Measurements from ENCODE around the gene MTA1. TPM values are rescaled to one million over a fixed set of nuclear protein-coding genes. Genes with fewer than 3 reads are reported as not detected.
A peak's percentile ranks its signal among the peaks of the same experiment; 100 is the strongest.

The MTA1 gene
- total and polyA plus RNA-seq, 9 donors: 41.8 to 112 (median 83.1) TPM

DNA sequence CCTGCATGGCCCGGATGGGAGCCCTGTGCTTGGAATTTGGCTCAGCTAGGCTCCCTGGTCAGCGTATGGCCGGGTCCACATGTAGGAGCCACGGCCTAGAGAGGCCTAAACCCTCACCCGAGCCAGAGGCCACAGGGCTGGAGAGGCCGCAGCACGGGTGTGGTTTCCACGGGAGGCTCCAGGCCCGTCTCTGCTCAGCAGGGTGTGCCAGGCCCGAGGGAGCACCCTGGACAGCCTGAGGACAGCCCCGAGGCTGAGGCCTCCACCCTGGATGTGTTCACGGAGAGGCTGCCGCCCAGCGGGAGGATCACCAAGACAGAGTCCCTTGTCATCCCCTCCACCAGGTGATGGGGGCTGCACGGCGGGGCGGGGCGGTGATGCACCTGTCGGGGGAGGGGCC, 38.9 kb upstream of the MTA1 start:
- WGBS (ENCODE audit: insufficient coverage): 82% methylated on average over 17 of the region's 19 CpGs

DNA sequence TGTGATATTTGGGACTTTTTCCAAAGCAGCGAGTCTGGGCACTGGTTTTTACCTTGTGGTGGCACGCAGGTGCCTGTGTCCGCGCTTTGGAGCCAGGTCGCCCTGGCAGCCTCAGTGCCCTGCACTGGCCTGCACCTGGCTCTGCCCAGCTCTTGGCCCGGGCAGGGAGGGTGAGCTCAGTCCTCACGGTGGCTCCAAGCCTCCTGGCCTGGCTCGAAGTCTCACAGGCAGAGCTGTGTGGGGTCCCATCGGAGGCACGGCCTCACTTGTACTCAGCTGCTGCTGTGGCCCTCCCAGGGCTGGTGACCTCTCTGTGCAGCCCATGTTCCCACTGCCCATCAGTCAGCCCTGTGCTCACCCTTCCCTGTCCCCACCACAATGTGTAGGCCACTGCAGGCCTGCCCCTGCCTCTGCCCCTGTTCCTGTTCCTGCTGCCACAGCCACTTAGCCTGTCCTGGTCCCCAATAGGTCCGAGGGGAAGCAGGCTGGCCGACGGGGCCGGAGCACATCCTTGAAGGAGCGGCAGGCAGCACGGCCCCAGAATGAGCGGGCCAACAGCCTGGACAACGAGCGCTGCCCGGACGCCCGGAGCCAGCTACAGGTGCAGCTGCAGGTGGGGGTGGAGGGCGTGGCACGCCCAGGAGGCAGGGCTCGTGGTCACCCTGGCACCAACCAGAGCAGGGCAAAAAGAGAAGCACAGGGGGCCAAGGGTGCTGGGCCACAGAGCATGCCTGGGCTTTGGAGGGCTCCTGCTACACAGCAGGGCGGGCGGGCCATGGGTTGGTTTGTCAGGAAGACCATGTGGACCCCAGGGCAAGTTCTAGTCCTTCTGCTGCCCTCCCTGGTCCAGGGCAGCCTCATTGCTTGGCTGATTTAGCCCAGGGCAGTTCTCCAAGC, 37.9 kb upstream of the MTA1 start:
- Histone ChIP-seq H3K27me3 (ENCODE audit: control insufficient read depth, insufficient read depth, low read length) (no peaks in the 10 kb centered on the region), H3K36me3 (ENCODE audit: control insufficient read depth, insufficient read depth, low read length) (peaks cover 67% of the 10 kb centered on the region), H3K27ac (ENCODE audit: low read length) (no peak overlapping the region), H3K9me3 (replicated peaks; ENCODE audit: control insufficient read depth, low read depth, low read length) (no peaks in the 10 kb centered on the region), H3K4me3 (ENCODE audit: low read length) (no peak overlapping the region), H3K4me1 (ENCODE audit: control insufficient read depth, insufficient read depth, low read length) (peaks cover 25% of the 10 kb centered on the region)
- DNase-seq: no peak
- WGBS (ENCODE audit: insufficient coverage): 88% methylated on average over 27 of the region's 27 CpGs

More for the DNA sequence above, 38.9 kb upstream of the MTA1 start:
- Histone ChIP-seq H3K36me3 (ENCODE audit: control insufficient read depth, insufficient read depth, low read length) (peaks cover 58% of the 10 kb centered on the region), H3K9me3 (replicated peaks; ENCODE audit: control insufficient read depth, low read depth, low read length) (no peaks in the 10 kb centered on the region), H3K27ac (ENCODE audit: low read length) (no peak overlapping the region), H3K4me1 (ENCODE audit: control insufficient read depth, insufficient read depth, low read length) (peaks cover 15% of the 10 kb centered on the region), H3K4me3 (ENCODE audit: low read length) (no peak overlapping the region), H3K27me3 (ENCODE audit: control insufficient read depth, insufficient read depth, low read length) (no peaks in the 10 kb centered on the region)
- DNase-seq: no peak

DNA sequence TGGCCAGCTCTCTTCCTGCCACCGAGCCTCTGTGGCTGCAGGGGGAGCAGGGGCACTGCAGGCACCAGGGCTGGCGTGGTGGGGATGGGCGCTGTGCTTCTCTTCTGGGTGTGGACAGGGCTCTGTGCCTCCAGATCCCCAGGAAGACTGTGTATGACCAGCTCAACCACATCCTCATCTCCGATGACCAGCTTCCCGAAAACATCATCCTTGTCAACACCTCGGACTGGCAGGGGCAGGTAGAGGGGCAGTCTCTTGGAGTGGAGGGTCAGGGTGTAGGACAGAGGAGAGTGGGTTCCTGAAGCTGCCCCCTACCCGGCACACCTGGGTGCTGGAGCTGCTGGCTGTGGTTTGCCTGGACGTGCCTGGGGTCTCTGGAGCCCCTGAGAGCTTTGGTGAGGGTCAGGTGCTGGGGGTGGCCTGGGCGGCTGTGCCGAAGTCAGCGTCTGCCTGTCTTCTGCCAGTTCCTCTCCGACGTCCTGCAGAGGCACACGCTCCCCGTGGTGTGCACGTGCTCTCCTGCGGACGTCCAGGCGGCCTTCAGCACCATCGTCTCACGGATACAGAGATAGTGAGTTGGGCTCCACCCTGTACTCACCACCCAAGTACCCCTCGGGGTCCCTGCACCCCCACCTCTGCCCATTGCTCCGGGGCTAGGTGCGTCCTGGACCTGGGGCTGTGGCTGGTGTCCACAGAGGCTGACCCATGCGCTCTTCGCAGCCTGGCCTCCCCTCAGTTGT, 37.1 kb upstream of the MTA1 start:
- Histone ChIP-seq H3K27me3 (ENCODE audit: control insufficient read depth, insufficient read depth, low read length) (no peaks in the 10 kb centered on the region), H3K36me3 (ENCODE audit: control insufficient read depth, insufficient read depth, low read length) (peaks cover 75% of the 10 kb centered on the region), H3K4me3 (ENCODE audit: low read length) (no peak overlapping the region), H3K9me3 (replicated peaks; ENCODE audit: control insufficient read depth, low read depth, low read length) (no peaks in the 10 kb centered on the region), H3K4me1 (ENCODE audit: control insufficient read depth, insufficient read depth, low read length) (peaks cover 31% of the 10 kb centered on the region), H3K27ac (ENCODE audit: low read length) (no peak overlapping the region)
- DNase-seq: no peak
- WGBS (ENCODE audit: insufficient coverage): 95% methylated on average over 19 of the region's 26 CpGs

DNA sequence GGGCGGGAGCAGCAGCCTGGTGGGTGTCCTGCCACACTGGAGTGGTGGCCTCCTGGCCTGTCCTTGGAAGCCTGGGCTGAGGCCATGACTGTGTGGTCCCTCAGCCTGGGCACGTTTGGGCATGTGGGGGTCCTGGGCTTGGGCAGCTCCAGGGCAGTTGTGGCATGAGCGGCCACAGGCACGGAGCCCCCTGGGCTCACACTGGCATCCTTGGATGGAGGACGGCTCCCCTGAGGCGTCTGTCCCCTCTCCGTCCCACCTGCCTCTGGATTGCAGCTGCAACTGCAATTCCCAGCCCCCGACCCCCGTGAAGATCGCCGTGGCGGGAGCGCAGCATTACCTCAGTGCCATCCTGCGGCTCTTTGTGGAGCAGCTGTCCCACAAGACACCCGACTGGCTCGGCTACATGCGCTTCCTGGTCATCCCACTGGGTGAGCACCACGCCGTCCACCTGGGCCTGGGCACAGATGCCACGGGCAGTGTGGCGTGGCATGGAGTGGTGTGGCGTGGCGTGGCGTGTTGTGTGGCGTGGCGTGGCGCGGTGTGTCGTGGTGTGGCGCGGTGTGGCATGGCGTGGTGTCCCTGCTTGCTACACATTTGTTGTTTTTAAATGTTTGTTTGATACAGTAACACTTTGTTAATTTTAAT, 36.4 kb upstream of the MTA1 start:
- no peak overlapping the region for H3K27ac ChIP-seq (ENCODE audit: low read length)
- H3K4me1 ChIP-seq (ENCODE audit: control insufficient read depth, insufficient read depth, low read length): peaks cover 38% of the 10 kb centered on the region
- H3K9me3 ChIP-seq (replicated peaks; ENCODE audit: control insufficient read depth, low read depth, low read length): no peaks in the 10 kb centered on the region
- DNase-seq: no peak
- H3K27me3 ChIP-seq (ENCODE audit: control insufficient read depth, insufficient read depth, low read length): no peaks in the 10 kb centered on the region
- WGBS (ENCODE audit: insufficient coverage): 94% methylated on average over 24 of the region's 32 CpGs
- H3K4me3 ChIP-seq (ENCODE audit: low read length): no peak overlapping the region
- peaks cover 76% of the 10 kb centered on the region for H3K36me3 ChIP-seq (ENCODE audit: control insufficient read depth, insufficient read depth, low read length)

DNA sequence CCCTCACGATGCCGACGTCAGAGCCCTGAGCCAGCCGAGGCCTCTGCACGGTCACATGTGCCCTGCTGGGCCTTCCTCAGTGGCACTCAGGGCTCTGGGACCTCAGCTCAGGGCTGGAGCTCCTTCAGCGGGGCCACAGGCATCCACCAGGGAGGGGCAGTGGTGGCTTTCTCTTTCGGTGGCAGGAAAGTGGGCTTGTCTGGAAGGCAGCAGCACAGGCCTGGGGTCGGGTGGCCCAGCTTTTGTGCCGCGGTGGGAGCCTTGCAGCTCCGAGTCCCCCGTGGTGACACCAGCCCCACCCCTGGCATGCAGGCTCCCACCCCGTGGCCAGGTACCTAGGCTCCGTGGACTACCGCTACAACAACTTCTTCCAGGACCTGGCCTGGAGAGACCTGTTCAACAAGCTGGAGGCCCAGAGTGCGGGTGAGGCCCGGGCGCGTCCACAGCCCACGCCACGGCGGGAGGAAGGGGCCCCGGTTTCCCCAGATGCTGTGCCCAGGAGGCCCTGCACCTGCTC, 35.5 kb upstream of the MTA1 start:
- Histone ChIP-seq H3K27me3 (ENCODE audit: control insufficient read depth, insufficient read depth, low read length) (no peaks in the 10 kb centered on the region), H3K4me1 (ENCODE audit: control insufficient read depth, insufficient read depth, low read length) (peaks cover 46% of the 10 kb centered on the region), H3K27ac (ENCODE audit: low read length) (no peak overlapping the region), H3K9me3 (replicated peaks; ENCODE audit: control insufficient read depth, low read depth, low read length) (no peaks in the 10 kb centered on the region), H3K4me3 (ENCODE audit: low read length) (no peak overlapping the region), H3K36me3 (ENCODE audit: control insufficient read depth, insufficient read depth, low read length) (peaks cover 78% of the 10 kb centered on the region)
- no peak for DNase-seq
- 92% methylated on average over 23 of the region's 23 CpGs for WGBS (ENCODE audit: insufficient coverage)

DNA sequence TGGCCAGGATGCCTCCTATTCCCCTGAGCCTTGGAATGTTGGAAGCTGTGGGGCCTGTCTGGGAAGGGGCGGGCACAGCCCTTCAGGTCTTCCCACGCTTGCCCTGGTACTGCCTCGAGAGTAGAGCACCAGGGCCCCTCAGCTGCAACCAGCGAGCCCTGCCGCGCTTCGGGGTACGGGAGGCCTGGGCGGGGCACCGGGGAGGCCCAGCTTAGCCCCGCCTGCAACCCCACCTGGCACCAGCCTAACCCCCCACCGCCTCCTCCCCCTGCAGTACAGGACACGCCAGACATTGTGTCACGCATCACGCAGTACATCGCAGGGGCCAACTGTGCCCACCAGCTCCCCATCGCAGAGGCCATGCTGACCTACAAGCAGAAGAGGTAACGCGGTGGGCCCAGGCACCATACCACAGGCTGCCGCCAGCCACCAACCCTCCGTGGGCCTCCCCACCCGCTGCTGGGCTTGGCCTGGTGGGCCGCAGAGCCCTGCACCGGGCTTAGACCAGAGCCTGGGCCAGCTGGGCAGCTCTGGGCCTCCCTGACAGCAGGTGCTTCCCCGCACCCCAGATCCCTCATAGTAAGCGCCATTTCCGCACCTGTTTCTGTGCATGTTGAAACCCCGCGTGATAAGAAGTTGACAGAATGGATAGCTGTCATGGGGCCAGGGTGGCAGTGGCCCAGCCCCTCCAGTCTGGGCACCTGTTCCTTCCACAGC, 34.9 kb upstream of the MTA1 start:
- H3K27ac ChIP-seq (ENCODE audit: low read length): no peak overlapping the region
- no peaks in the 10 kb centered on the region for H3K9me3 ChIP-seq (replicated peaks; ENCODE audit: control insufficient read depth, low read depth, low read length)
- 93% methylated on average over 27 of the region's 29 CpGs for WGBS (ENCODE audit: insufficient coverage)
- peaks cover 81% of the 10 kb centered on the region for H3K36me3 ChIP-seq (ENCODE audit: control insufficient read depth, insufficient read depth, low read length)
- H3K4me1 ChIP-seq (ENCODE audit: control insufficient read depth, insufficient read depth, low read length): peaks cover 53% of the 10 kb centered on the region
- DNase-seq: peak; percentile 59
- H3K27me3 ChIP-seq (ENCODE audit: control insufficient read depth, insufficient read depth, low read length): no peaks in the 10 kb centered on the region
- H3K4me3 ChIP-seq (ENCODE audit: low read length): no peak overlapping the region

DNA sequence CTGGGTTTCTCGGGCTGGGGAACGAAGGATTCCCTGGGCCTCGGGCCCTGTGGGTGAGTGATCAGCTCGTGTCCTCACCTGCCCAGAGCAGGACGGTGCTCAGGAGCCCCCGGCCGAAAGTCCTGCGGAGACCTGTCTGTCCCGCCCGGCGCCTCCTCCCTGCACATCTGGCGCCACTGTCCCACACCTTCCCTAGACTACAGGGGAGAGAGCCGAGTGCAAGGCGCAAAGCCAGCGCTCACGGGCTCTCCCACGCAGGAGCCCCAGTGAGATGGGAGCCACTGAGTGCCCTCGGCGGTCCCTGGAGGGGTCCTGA, 34.3 kb upstream of the MTA1 start:
- 89% methylated on average over 15 of the region's 19 CpGs for WGBS (ENCODE audit: insufficient coverage)
- H3K4me1 ChIP-seq (ENCODE audit: control insufficient read depth, insufficient read depth, low read length): peaks cover 58% of the 10 kb centered on the region
- H3K4me3 ChIP-seq (ENCODE audit: low read length): no peak overlapping the region
- H3K27me3 ChIP-seq (ENCODE audit: control insufficient read depth, insufficient read depth, low read length): no peaks in the 10 kb centered on the region
- H3K27ac ChIP-seq (ENCODE audit: low read length): no peak overlapping the region
- H3K36me3 ChIP-seq (ENCODE audit: control insufficient read depth, insufficient read depth, low read length): peaks cover 80% of the 10 kb centered on the region
- DNase-seq: no peak
- H3K9me3 ChIP-seq (replicated peaks; ENCODE audit: control insufficient read depth, low read depth, low read length): no peaks in the 10 kb centered on the region

DNA sequence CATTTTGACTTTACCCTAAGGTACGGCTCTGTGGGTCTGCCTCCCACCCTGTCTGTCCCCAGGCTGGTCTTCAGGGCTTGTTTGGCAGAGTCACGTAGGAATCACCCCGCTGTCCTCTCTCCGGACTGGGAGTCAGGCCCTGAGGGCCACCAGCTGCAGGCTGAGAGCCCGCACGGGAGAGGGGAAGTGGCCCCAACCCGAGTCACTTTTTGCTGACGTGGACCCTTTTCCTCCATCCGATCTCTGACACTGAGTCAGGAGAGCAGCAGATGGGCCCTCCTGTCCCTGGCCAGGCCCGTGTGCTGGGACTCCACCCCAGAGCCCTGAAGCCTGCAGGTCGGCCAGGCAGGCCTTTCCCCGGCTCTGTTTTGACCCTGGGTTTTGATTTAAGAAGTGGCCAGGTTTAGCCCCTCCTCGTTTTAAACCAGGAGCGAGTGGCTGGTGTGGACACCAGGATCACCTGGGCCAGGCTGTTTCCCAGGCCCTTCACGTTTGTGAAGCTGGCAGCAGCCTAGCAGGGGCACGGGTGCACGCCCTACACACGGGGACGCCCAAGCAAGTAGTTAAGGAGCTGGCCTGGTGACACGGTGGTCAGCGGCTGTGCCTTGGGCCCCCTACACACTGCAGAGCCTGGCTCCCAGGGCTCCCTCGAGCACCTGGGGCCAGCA, 33.8 kb upstream of the MTA1 start:
- peaks cover 75% of the 10 kb centered on the region for H3K36me3 ChIP-seq (ENCODE audit: control insufficient read depth, insufficient read depth, low read length)
- H3K4me1 ChIP-seq (ENCODE audit: control insufficient read depth, insufficient read depth, low read length): peaks cover 64% of the 10 kb centered on the region
- H3K9me3 ChIP-seq (replicated peaks; ENCODE audit: control insufficient read depth, low read depth, low read length): no peaks in the 10 kb centered on the region
- no peaks in the 10 kb centered on the region for H3K27me3 ChIP-seq (ENCODE audit: control insufficient read depth, insufficient read depth, low read length)
- 83% methylated on average over 22 of the region's 22 CpGs for WGBS (ENCODE audit: insufficient coverage)
- H3K4me3 ChIP-seq (ENCODE audit: low read length): no peak overlapping the region
- DNase-seq: peak; percentile 60
- no peak overlapping the region for H3K27ac ChIP-seq (ENCODE audit: low read length)
